GM23338 (cell line): Measurements from ENCODE around the gene RAP2A. TPM values are rescaled to one million over a fixed set of nuclear protein-coding genes. Genes with fewer than 3 reads are reported as not detected.

Experiments used
- ATAC-seq: fragments of 200-7000 bp; cut with Tn5 transposase; 3 replicates; pipeline ENCODE4 v1.9.1; 2020
- DNase-seq: peaks from one replicate; pipeline ENCODE4 v3.0.0-alpha.2; 2015; ENCODE audit warnings: low spot score
- H2AFZ ChIP-seq: fragments of 200-600 bp; sonication (generic); 2 replicates; pipeline ENCODE4 v1.8.0; 2016; ENCODE audit warnings: antibody characterized with exemption, mild to moderate bottlenecking, moderate library complexity
- H3F3A ChIP-seq: fragments of 200-600 bp; sonication (generic); replicated peaks from 2 replicates; pipeline ENCODE4 v1.8.0; 2017; ENCODE audit warnings: antibody characterized with exemption, mixed run types, low read depth
- H3K27ac ChIP-seq: fragments of 200-600 bp; sonication (generic); 2 replicates; pipeline ENCODE4 v1.6.1; 2016; ENCODE audit warnings: low read depth
- H3K27me3 ChIP-seq: fragments of 200-600 bp; sonication (generic); 2 replicates; pipeline ENCODE4 v1.8.0; 2016; ENCODE audit warnings: mild to moderate bottlenecking, mixed run types, moderate library complexity; ENCODE audit not compliant: insufficient read depth
- H3K36me3 ChIP-seq: fragments of 200-600 bp; sonication (generic); 2 replicates; pipeline ENCODE4 v1.8.0; 2016; ENCODE audit warnings: mild to moderate bottlenecking; ENCODE audit not compliant: insufficient read depth
- H3K4me1 ChIP-seq: fragments of 200-600 bp; sonication (generic); 2 replicates; pipeline ENCODE4 v1.8.0; 2016; ENCODE audit warnings: mild to moderate bottlenecking, moderate library complexity; ENCODE audit not compliant: insufficient read depth
- H3K4me2 ChIP-seq: fragments of 200-600 bp; sonication (generic); 2 replicates; pipeline ENCODE4 v1.7.1; 2017; ENCODE audit warnings: mixed run types
- H3K4me3 ChIP-seq: fragments of 200-600 bp; sonication (generic); 2 replicates; pipeline ENCODE4 v1.6.1; 2016; ENCODE audit warnings: mixed run types
- H3K79me2 ChIP-seq: fragments of 200-600 bp; sonication (generic); replicated peaks from 2 replicates; pipeline ENCODE4 v1.8.0; 2017; ENCODE audit warnings: mild to moderate bottlenecking; ENCODE audit not compliant: insufficient read depth
- H3K9me2 ChIP-seq: fragments of 200-600 bp; sonication (generic); 2 replicates; pipeline ENCODE4 v1.8.0; 2017; ENCODE audit not compliant: insufficient read depth
- H4K20me1 ChIP-seq: fragments of 200-600 bp; sonication (generic); replicated peaks from 2 replicates; pipeline ENCODE4 v1.8.0; 2017; ENCODE audit warnings: mild to moderate bottlenecking; ENCODE audit not compliant: insufficient read depth
- H3K27ac Mint-ChIP-seq: 2 replicates; pipeline ENCODE4 v1.8.0; 2020; ENCODE audit warnings: inconsistent platforms, mild to moderate bottlenecking, moderate library complexity, mixed read lengths
- H3K27me3 Mint-ChIP-seq: 3 replicates; pipeline ENCODE4 v1.8.0; 2022; ENCODE audit warnings: low read depth, mild to moderate bottlenecking, moderate library complexity, mixed read lengths, inconsistent platforms; ENCODE audit not compliant: insufficient read depth, poor library complexity
- H3K36me3 Mint-ChIP-seq: 3 replicates; pipeline ENCODE4 v1.8.0; 2021; ENCODE audit warnings: low read depth, mild to moderate bottlenecking, inconsistent platforms, moderate library complexity, mixed read lengths
- H3K4me1 Mint-ChIP-seq: 3 replicates; pipeline ENCODE4 v1.8.0; 2020; ENCODE audit warnings: mild to moderate bottlenecking, inconsistent platforms, mixed read lengths
- H3K4me3 Mint-ChIP-seq: 3 replicates; pipeline ENCODE4 v1.8.0; 2021; ENCODE audit warnings: moderate library complexity, mild to moderate bottlenecking, inconsistent platforms, mixed read lengths
- H3K9me3 Mint-ChIP-seq: 3 replicates; pipeline ENCODE4 v1.8.0; 2020; ENCODE audit warnings: moderate library complexity, mild to moderate bottlenecking, inconsistent platforms, mixed read lengths
- CREB1 ChIP-seq: fragments of 250-450 bp; sonication (Bioruptor Pico); IDR thresholded peaks from 2 replicates; pipeline ENCODE4 v1.5.0; 2020; ENCODE audit warnings: low read depth, mild to moderate bottlenecking, moderate library complexity
- EZH2 ChIP-seq: fragments of 200-600 bp; sonication (generic); IDR thresholded peaks from one replicate; pipeline ENCODE4 v1.8.0; 2017; ENCODE audit warnings: antibody characterized with exemption, mild to moderate bottlenecking, low read depth; ENCODE audit not compliant: unreplicated experiment
- NANOG ChIP-seq: IDR thresholded peaks from 2 replicates; pipeline ENCODE4 v1.6.1; 2016; ENCODE audit warnings: antibody characterized with exemption, borderline replicate concordance
- POLR2AphosphoS5 ChIP-seq: IDR thresholded peaks from 2 replicates; pipeline ENCODE4 v1.6.1; 2016; ENCODE audit warnings: antibody characterized with exemption, low read depth
- ZNF114 ChIP-seq: fragments of 250-450 bp; sonication (Bioruptor Pico); IDR thresholded peaks from 2 replicates; pipeline ENCODE4 v1.5.0; 2020; ENCODE audit warnings: mild to moderate bottlenecking, moderate library complexity
- ZNF331 ChIP-seq: fragments of 250-450 bp; sonication (Bioruptor Pico); IDR thresholded peaks from 2 replicates; pipeline ENCODE4 v1.5.0; 2020; ENCODE audit warnings: low read depth, mild to moderate bottlenecking, moderate library complexity
- ZNF462 ChIP-seq: fragments of 250-450 bp; sonication (Bioruptor Pico); IDR thresholded peaks from 2 replicates; pipeline ENCODE4 v1.5.0; 2020; ENCODE audit warnings: mild to moderate bottlenecking, moderate library complexity
- polyA plus RNA-seq: library from polyadenylated mRNA; unstranded; fragments of >200 nt; fragmentation: Nextera tagmentation; extraction: Ambion mirVana; gene quantifications from 2 replicates; pipeline ENCODE4 v1.2.1, GENCODE V29; 2016
- total RNA-seq: library from RNA; depleted of rRNA; stranded (reverse); fragments of >200 nt; shearing (Covaris generic); gene quantifications from 2 replicates; pipeline ENCODE4 v1.2.3, GENCODE V29; 2014

Gene RAP2A
- total and polyA plus RNA-seq, 2 experiments from 2014 or later: 10.4 to 35.3 TPM

- H3K4me3 Mint-ChIP-seq: no peak overlapping the region
- no peak overlapping the region for H3K4me2 ChIP-seq
- no peak for TF ChIP-seq ZNF462 (CRISPR knock-in tag)
- TF ChIP-seq POLR2AphosphoS5: no peak
- peaks cover 5% of the 10 kb centered on the region; the same call in 1 of the 2 replicates for H3K9me2 ChIP-seq
- no peak overlapping the region for H2AFZ ChIP-seq
- no peaks in the 10 kb centered on the region for H3K36me3 ChIP-seq
- H4K20me1 ChIP-seq: no peaks in the 10 kb centered on the region
- H3K9me3 Mint-ChIP-seq: no peaks in the 10 kb centered on the region
- H3F3A ChIP-seq: no peaks in the 10 kb centered on the region
- H3K4me1 ChIP-seq: peaks cover 15% of the 10 kb centered on the region
- no peak overlapping the region for H3K4me3 ChIP-seq
- no peak overlapping the region for H3K27ac ChIP-seq
- ATAC-seq (no peak), DNase-seq (no peak)
- no peaks in the 10 kb centered on the region for H3K79me2 ChIP-seq
- peaks cover 13% of the 10 kb centered on the region for H3K4me1 Mint-ChIP-seq
- no peaks in the 10 kb centered on the region for H3K27me3 ChIP-seq
- peaks cover 2% of the 10 kb centered on the region for H3K27me3 Mint-ChIP-seq
- H3K27ac Mint-ChIP-seq: no peak overlapping the region
- no peaks in the 10 kb centered on the region for H3K36me3 Mint-ChIP-seq
Measured at GRCh38 chr13:97411984-97412383, 22.0 kb upstream of the RAP2A start.

- no peaks in the 10 kb centered on the region for H3K79me2 ChIP-seq
- Mint-ChIP-seq H3K4me3 (no peak overlapping the region), H3K4me1 (peaks cover 16% of the 10 kb centered on the region), H3K36me3 (no peaks in the 10 kb centered on the region), H3K27ac (no peak overlapping the region), H3K27me3 (peaks cover 2% of the 10 kb centered on the region), H3K9me3 (no peaks in the 10 kb centered on the region)
- ATAC-seq (no peak), DNase-seq (no peak)
- no peak overlapping the region for H3K27ac ChIP-seq
- peak overlapping the region; percentile 25; the same call in 1 of the 2 replicates for H3K4me2 ChIP-seq
- peaks cover 15% of the 10 kb centered on the region for H3K4me1 ChIP-seq
- no peaks in the 10 kb centered on the region for H3K36me3 ChIP-seq
- no peaks in the 10 kb centered on the region for H3F3A ChIP-seq
- no peaks in the 10 kb centered on the region for H3K27me3 ChIP-seq
- H4K20me1 ChIP-seq: no peaks in the 10 kb centered on the region
- H3K4me3 ChIP-seq: no peak overlapping the region
- peaks cover 5% of the 10 kb centered on the region; the same call in 1 of the 2 replicates for H3K9me2 ChIP-seq
- H2AFZ ChIP-seq: peak overlapping the region; percentile 1; the same call in 1 of the 2 replicates
- TF ChIP-seq POLR2AphosphoS5 (no peak), NANOG (no peak), CREB1 (CRISPR knock-in tag) (no peak), ZNF114 (CRISPR knock-in tag) (no peak), ZNF462 (CRISPR knock-in tag) (no peak), ZNF331 (CRISPR knock-in tag) (no peak), EZH2 (no peak)
Measured at GRCh38 chr13:97413694-97414093, 20.3 kb upstream of the RAP2A start.
